B cell (primary cell): ENCODE measurements around the gene PREX1.

Experiments used
- CTCF ChIP-seq: fragments of 200-600 bp; IDR thresholded peaks from one replicate; pipeline ENCODE4 v1.8.0; 2022; ENCODE audit warnings: antibody characterized with exemption, mild to moderate bottlenecking
- EZH2 ChIP-seq: IDR thresholded peaks from 2 replicates; pipeline ENCODE4 v1.6.1; 2012; ENCODE audit warnings: borderline replicate concordance, low read depth, mild to moderate bottlenecking, moderate library complexity, low read length; ENCODE audit not compliant: insufficient read depth, poor library complexity, severe bottlenecking

DNA sequence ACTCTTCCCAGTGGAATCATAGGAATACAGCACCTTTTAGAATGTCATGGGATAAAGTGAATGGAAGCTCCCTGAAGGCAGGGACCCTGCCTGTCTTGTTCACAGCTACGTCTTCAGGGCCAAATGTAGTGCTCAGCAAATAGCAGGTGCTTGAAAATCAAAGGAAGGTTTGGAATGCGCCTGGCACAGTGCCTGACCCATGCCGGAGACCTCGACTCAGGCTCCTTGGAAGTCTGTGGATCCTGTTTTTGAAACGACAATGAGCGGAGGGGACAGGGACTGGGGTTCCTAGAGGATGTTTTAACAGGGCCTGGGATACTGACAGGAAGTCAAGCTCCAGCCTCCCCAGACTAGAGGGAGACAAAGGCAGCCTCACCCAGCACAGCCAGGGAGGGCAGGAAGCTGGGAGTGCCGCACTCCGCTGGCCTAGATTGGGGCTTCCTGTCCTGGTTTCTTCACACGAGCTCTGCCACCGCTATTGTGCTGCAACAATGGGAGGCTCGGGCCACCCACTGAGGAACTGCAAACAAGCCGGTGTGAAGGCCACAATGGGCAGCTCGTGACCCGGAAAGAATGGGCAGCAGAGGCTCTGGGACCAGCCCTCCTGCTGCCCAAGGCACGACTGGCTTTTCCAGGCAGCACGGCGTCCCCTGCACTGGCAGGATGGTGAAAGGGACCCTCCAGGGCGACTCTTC lies 76.7 kb downstream of the PREX1 start:
- no peak for TF ChIP-seq CTCF
- no peak for TF ChIP-seq EZH2
